ENCODE data around the gene PKIG.
A peak's percentile ranks its signal among the peaks of the same experiment; 100 is the strongest.

GRCh38 chr20:44609516-44610312, 27.3 kb downstream of the PKIG start:
- TF ChIP-seq CTCF (IDR thresholded peaks at IDR 0.05) (peak; percentile 93 to 95), EP300 (IDR thresholded peaks at IDR 0.05) (no peak)

All from suprapubic skin (tissue), 3 donors.